Measurements from ENCODE around the gene JPT1. TPM values are rescaled to one million over a fixed set of nuclear protein-coding genes. Genes with fewer than 3 reads are reported as not detected.

Gene JPT1
- total and polyA plus RNA-seq, 7 experiments from 2014 or later: 12.3 to 227 (median 42.7) TPM

DNA sequence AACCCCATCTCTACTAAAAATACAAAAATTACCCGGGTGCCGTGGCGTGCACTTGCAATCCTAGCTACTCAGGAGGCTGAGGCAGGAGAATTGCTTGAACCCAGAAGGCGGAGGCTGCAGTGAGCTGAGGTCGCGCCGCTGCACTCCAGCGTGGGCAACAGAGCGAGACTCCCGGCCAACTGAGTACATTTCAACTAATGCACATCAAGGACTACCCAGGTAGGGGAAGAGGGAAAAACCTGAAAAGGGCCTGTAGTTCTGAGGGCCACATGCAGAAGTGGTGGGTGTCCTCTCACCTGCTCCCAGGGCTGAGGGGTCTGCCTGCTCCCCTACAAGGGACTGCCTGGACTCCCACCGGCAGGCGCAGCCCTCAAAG lies 67.1 kb downstream of the JPT1 start:
- Histone ChIP-seq H3K4me3 (ENCODE audit: low read length) (peak overlapping the region; percentile 60), H3K27ac (ENCODE audit: low read depth, low read length) (peak overlapping the region; percentile 79), H3K36me3 (ENCODE audit: control insufficient read depth in 2 of 3, insufficient read depth in 3 of 3, low read length in 3 of 3) (no peaks in the 10 kb centered on the region), H3K27me3 (ENCODE audit: control insufficient read depth in 2 of 2, insufficient read depth in 2 of 2, low read length in 2 of 2) (no peaks in the 10 kb centered on the region), H3K9me3 (ENCODE audit: control insufficient read depth in 2 of 3, low read length in 3 of 3) (no peaks in the 10 kb centered on the region), H3K4me1 (ENCODE audit: control insufficient read depth in 2 of 2, insufficient read depth in 2 of 2, low read length in 2 of 2) (peaks cover 6 to 29% of the 10 kb centered on the region in 2 donors)
- ChIA-PET CTCF (interaction anchor here (2.5 kb wide), 1 partner anchor 27 kb away, joined by 11 read pairs; no protein-coding TSS in a partner anchor), POLR2A (interaction anchor here (0.7 to 3.4 kb wide), 11 partner anchors 9 to 67 kb away, joined by 3 to 20 read pairs (median 5); partner anchors contain the start of genes ARMC7, ATP5PD, JPT1 and KCTD2)
- Mint-ChIP-seq H3K9me3 (peaks cover 0 to 2% (median 0%) of the 10 kb centered on the region in 11 donors), H3K4me3 (peak overlapping the region; percentile 58 to 90 (median 83)), H3K4me1 (peaks cover 51 to 72% (median 57%) of the 10 kb centered on the region in 7 donors), H3K27me3 (peaks cover 0 to 1% (median 0%) of the 10 kb centered on the region in 5 donors), H3K36me3 (no peaks in the 10 kb centered on the region), H3K27ac (peak overlapping the region; percentile 1 to 93 (median 89))
- DNase-seq: no peak
- intact Hi-C loops (cut with micrococcal nuclease): loop anchor here in 1 of 2 donors (2.0 to 5.0 kb wide), 3 partner anchors 22 to 52 kb away; partner anchors contain the start of genes ARMC7, ATP5PD and KCTD2
- no peak for ATAC-seq

DNA sequence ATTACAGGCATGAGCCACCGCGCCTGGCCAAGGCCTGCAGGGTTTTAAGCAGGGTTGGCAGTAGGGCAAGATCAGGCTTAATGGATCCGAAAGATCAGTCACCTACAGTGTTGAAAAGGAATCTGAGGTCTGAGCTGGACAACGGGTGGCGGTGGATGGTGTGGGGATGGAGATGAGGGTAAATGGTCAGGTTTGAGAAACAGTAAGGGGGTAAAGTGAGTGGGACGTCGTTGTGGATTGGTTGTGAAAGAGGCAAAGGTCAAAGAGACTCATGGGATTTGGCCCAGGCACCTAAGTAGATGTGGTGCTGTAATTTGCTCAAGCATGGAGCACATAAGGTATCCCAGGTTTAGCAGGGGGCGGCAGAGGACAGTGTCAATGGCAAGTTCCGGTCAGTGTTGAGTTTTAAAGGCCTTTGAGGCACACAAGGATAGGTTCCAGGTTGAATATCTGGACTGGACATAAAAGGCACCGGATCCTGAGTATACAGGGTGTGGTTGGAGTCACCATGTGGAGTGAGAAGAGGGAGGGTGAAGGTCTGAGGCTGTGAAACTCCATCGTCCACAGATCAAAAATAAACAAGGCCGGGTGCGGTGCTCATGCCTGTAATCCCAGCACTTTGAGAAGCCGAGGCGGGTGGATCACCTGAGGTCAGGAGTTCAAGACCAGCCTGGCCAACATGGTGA lies 67.7 kb downstream of the JPT1 start:
- no peaks in the 10 kb centered on the region for H3K27me3 ChIP-seq (ENCODE audit: control insufficient read depth in 2 of 2, insufficient read depth in 2 of 2, low read length in 2 of 2)
- no peak overlapping the region for H3K27ac ChIP-seq (ENCODE audit: low read depth, low read length)
- H3K36me3 Mint-ChIP-seq: no peaks in the 10 kb centered on the region
- DNase-seq: no peak
- peak overlapping the region; percentile 1 to 93 (median 89) for H3K27ac Mint-ChIP-seq
- H3K4me3 ChIP-seq (ENCODE audit: low read length): no peak overlapping the region
- no peaks in the 10 kb centered on the region for H3K36me3 ChIP-seq (ENCODE audit: control insufficient read depth in 2 of 3, insufficient read depth in 3 of 3, low read length in 3 of 3)
- peak overlapping the region; percentile 46 to 90 (median 83) for H3K4me3 Mint-ChIP-seq
- ATAC-seq: no peak
- ChIA-PET CTCF (no interaction called here), POLR2A (interaction anchor here (1.1 to 3.4 kb wide), 7 partner anchors 10 to 39 kb away, joined by 3 to 20 read pairs (median 7); partner anchors contain the start of genes ARMC7, ATP5PD and KCTD2)
- intact Hi-C loops (cut with micrococcal nuclease): loop anchor here in 1 of 2 donors (2.0 to 5.0 kb wide), 3 partner anchors 22 to 52 kb away; partner anchors contain the start of genes ARMC7, ATP5PD and KCTD2
- no peaks in the 10 kb centered on the region for H3K9me3 ChIP-seq (ENCODE audit: control insufficient read depth in 2 of 3, low read length in 3 of 3)
- peaks cover 0 to 2% (median 0%) of the 10 kb centered on the region in 11 donors for H3K9me3 Mint-ChIP-seq
- H3K27me3 Mint-ChIP-seq: peaks cover 0 to 3% (median 0%) of the 10 kb centered on the region in 5 donors
- peaks cover 48 to 66% (median 53%) of the 10 kb centered on the region in 7 donors for H3K4me1 Mint-ChIP-seq
- peaks cover 6 to 29% of the 10 kb centered on the region in 2 donors for H3K4me1 ChIP-seq (ENCODE audit: control insufficient read depth in 2 of 2, insufficient read depth in 2 of 2, low read length in 2 of 2)

Other genes with a start within 250 kb of the JPT1 start
- gene USH1G, start 231.3 kb downstream of the JPT1 start, total RNA-seq: not detected
- not detected for gene USH1G, start 231.3 kb downstream of the JPT1 start, polyA plus RNA-seq
- gene OTOP2, start 230.2 kb downstream of the JPT1 start, total RNA-seq: not detected
- not detected for gene OTOP2, start 230.2 kb downstream of the JPT1 start, polyA plus RNA-seq
- not detected for gene OTOP3, start 218.6 kb downstream of the JPT1 start, total RNA-seq
- gene OTOP3, start 218.6 kb downstream of the JPT1 start, polyA plus RNA-seq: not detected
- 10 to 100 TPM in 4 of 5 experiments, under 1 TPM in 1; 0.60 to 25.2 (median 14.8) TPM for gene HID1, start 181.8 kb downstream of the JPT1 start, total RNA-seq
- 1 to 10 TPM; 4.8 to 7.0 TPM for gene HID1, start 181.8 kb downstream of the JPT1 start, polyA plus RNA-seq
- under 1 TPM in 3 of 5 experiments, not detected in 2; 0.08 to 0.17 (median 0.16) TPM for gene CDR2L, start 166.9 kb downstream of the JPT1 start, total RNA-seq
- not detected for gene CDR2L, start 166.9 kb downstream of the JPT1 start, polyA plus RNA-seq
- gene MRPL58, start 141.8 kb downstream of the JPT1 start, total RNA-seq: 10 to 100 TPM; 11.7 to 46.1 (median 23.0) TPM
- gene MRPL58, start 141.8 kb downstream of the JPT1 start, polyA plus RNA-seq: 10 to 100 TPM; 55.3 to 71.4 TPM
- gene ATP5PD, start 107.5 kb downstream of the JPT1 start, total RNA-seq: 100 to 1,000 TPM; 113 to 195 (median 161) TPM
- gene ATP5PD, start 107.5 kb downstream of the JPT1 start, polyA plus RNA-seq: 100 to 1,000 TPM; 362 to 478 TPM
- 10 to 100 TPM; 19.5 to 35.7 (median 23.0) TPM for gene KCTD2, start 107.3 kb downstream of the JPT1 start, total RNA-seq
- 1 to 10 TPM; 4.8 to 8.7 TPM for gene KCTD2, start 107.3 kb downstream of the JPT1 start, polyA plus RNA-seq
- 10 to 100 TPM in 4 of 5 experiments, 1 to 10 TPM in 1; 9.2 to 26.3 (median 24.5) TPM for gene SLC16A5, start 66.6 kb downstream of the JPT1 start, total RNA-seq
- gene SLC16A5, start 66.6 kb downstream of the JPT1 start, polyA plus RNA-seq: 1 to 10 TPM; 5.9 to 7.6 TPM
- 10 to 100 TPM in 4 of 5 experiments, 1 to 10 TPM in 1; 5.8 to 18.9 (median 17.8) TPM for gene ARMC7, start 44.5 kb downstream of the JPT1 start, total RNA-seq
- 1 to 10 TPM; 1.8 to 4.4 TPM for gene ARMC7, start 44.5 kb downstream of the JPT1 start, polyA plus RNA-seq
- 10 to 100 TPM; 23.4 to 54.8 (median 37.5) TPM for gene NT5C, start 22.8 kb downstream of the JPT1 start, total RNA-seq
- 10 to 100 TPM; 31.1 to 33.1 TPM for gene NT5C, start 22.8 kb downstream of the JPT1 start, polyA plus RNA-seq
- 100 to 1,000 TPM; 201 to 494 (median 247) TPM for gene SUMO2, start 28.4 kb upstream of the JPT1 start, total RNA-seq
- gene SUMO2, start 28.4 kb upstream of the JPT1 start, polyA plus RNA-seq: 100 to 1,000 TPM; 173 to 357 TPM
- 100 to 1,000 TPM in 2 of 5 experiments, 10 to 100 TPM in 3; 96.3 to 143 (median 99.2) TPM for gene NUP85, start 51.2 kb upstream of the JPT1 start, total RNA-seq
- 10 to 100 TPM; 21.0 to 57.3 TPM for gene NUP85, start 51.2 kb upstream of the JPT1 start, polyA plus RNA-seq
- gene GGA3, start 107.1 kb upstream of the JPT1 start, total RNA-seq: 100 to 1,000 TPM in 2 of 5 experiments, 10 to 100 TPM in 3; 79.6 to 128 (median 87.4) TPM
- 10 to 100 TPM; 13.2 to 27.4 TPM for gene GGA3, start 107.1 kb upstream of the JPT1 start, polyA plus RNA-seq
- gene MRPS7, start 107.4 kb upstream of the JPT1 start, total RNA-seq: 10 to 100 TPM; 29.2 to 70.1 (median 34.4) TPM
- 100 to 1,000 TPM; 129 to 135 TPM for gene MRPS7, start 107.4 kb upstream of the JPT1 start, polyA plus RNA-seq
- 10 to 100 TPM; 26.9 to 39.4 (median 36.0) TPM for gene MIF4GD, start 116.7 kb upstream of the JPT1 start, total RNA-seq
- gene MIF4GD, start 116.7 kb upstream of the JPT1 start, polyA plus RNA-seq: 10 to 100 TPM; 84.3 to 90.0 TPM
- gene SLC25A19, start 134.9 kb upstream of the JPT1 start, total RNA-seq: 10 to 100 TPM; 15.6 to 42.5 (median 21.1) TPM
- gene SLC25A19, start 134.9 kb upstream of the JPT1 start, polyA plus RNA-seq: 10 to 100 TPM; 13.0 to 15.5 TPM